ENCODE results near the gene TMEM101.
"Not testable (repeated sequence)": the region's sequence is repeated elsewhere in the genome, so short reads cannot be mapped to it uniquely, and the experiment has no call there.

- TF ChIP-seq CTCF, POLR2A (IDR thresholded peaks at IDR 0.05): not testable (repeated sequence)
Measured at GRCh38 chr17:43971436-43971835, 43.3 kb downstream of the TMEM101 start.
